ENCODE data around the gene AURKAIP1.

The AURKAIP1 gene

DNA sequence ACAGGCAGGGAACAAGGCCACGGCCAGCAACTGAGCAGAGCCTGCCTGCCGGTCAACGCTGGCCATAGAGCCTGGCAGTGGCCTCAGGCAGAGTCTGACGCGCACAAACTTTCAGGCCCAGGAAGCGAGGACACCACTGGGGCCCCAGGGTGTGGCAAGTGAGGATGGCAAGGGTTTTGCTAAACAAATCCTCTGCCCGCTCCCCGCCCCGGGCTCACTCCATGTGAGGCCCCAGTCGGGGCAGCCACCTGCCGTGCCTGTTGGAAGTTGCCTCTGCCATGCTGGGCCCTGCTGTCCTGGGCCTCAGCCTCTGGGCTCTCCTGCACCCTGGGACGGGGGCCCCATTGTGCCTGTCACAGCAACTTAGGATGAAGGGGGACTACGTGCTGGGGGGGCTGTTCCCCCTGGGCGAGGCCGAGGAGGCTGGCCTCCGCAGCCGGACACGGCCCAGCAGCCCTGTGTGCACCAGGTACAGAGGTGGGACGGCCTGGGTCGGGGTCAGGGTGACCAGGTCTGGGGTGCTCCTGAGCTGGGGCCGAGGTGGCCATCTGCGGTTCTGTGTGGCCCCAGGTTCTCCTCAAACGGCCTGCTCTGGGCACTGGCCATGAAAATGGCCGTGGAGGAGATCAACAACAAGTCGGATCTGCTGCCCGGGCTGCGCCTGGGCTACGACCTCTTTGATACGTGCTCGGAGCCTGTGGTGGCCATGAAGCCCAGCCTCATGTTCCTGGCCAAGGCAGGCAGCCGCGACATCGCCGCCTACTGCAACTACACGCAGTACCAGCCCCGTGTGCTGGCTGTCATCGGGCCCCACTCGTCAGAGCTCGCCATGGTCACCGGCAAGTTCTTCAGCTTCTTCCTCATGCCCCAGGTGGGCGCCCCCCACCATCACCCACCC is 43.7 kb downstream of the AURKAIP1 start, which contains the start of gene TAS1R3:
TSS of gene TAS1R3 (plus strand) at position 213 of the 898 bp plus-strand sequence. CDS start at position 279, 66 bp downstream.
- no peak for DNase-seq

DNA sequence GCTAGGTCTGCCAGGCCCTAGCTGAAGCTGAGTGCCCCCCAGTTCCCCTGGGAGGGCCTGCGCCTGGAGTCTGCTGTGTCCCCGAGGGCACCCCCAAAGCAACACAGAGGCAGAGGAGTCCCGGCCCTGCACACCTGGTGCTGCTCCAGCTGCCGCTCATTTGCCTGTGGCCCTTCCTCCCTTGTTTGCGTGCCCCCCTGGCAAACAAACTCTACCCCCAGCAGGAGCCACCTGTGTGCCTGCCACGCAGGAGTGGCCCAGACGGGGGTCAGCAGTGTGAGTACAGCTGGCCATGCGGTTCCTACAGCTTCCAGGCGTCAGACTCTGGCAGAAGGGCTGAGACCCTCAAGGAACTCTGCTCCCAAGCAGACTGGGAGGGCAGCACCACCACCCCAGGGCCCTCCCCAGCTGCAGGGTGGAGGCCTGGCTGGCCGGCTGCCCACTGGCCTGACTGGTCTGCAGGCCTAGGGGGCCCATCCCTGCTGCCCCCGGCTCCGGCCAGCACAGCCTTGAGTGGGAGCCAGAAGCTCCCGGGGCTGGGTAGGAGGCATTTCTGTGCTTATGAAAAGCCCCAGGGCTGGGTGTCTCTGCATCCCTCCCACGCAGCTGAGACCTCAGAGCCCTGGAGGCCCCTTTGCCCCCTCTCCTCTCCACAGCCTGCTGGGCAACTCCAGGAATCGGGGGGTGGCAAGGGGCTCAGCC is 44.5 kb downstream of the AURKAIP1 start:
- DNase-seq, result no peak

DNA sequence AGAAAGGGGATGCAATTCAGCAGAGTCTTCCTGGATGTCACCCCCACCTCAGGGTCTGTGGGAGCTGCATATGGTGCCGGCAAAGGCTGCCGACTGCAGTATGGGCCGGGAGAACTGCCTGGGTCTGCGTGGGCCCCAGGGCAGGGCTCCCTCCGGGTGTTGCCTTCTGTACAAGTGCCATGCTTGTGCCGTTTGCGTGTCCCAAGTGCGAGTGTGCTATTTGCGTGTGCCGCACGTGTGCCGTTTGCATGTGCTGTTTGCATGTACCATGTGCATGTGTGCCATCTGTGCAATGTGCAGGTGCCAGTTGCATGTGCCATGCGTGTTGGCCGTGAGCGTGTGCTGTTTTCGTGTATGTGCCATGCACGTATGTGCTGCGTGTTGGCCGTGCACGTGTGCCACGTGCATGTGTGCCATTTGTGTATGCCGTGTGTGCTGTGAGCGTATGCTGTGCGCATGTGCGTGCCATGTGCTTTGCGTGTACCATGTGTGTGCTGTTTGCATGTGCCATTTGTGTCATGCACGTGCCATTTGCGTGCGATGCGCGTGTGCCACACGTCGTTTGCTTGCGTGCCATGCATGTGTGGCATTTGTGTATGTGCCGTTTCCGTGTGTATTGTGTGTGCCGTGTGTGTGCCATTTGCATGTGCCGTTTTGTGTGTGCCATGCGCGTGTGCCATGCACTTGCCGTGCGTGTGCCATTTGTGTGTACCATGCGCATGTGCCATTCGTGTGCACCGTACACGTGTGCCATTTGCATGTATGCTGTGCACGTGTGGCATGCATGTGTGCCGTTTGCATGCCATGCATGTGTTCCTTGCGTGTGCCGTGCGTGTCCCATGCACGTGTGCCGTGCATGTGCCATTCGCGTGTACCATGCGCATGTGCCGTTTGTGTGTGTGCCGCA is 45.5 kb downstream of the AURKAIP1 start:
- DNase-seq, result no peak

DNA sequence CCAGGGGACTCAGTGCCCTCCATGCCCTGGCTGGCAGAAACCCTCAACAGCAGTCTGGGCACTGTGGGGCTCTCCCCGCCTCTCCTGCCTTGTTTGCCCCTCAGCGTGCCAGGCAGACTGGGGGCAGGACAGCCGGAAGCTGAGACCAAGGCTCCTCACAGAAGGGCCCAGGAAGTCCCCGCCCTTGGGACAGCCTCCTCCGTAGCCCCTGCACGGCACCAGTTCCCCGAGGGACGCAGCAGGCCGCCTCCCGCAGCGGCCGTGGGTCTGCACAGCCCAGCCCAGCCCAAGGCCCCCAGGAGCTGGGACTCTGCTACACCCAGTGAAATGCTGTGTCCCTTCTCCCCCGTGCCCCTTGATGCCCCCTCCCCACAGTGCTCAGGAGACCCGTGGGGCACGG is 46.8 kb downstream of the AURKAIP1 start:
- DNase-seq, result no peak

DNA sequence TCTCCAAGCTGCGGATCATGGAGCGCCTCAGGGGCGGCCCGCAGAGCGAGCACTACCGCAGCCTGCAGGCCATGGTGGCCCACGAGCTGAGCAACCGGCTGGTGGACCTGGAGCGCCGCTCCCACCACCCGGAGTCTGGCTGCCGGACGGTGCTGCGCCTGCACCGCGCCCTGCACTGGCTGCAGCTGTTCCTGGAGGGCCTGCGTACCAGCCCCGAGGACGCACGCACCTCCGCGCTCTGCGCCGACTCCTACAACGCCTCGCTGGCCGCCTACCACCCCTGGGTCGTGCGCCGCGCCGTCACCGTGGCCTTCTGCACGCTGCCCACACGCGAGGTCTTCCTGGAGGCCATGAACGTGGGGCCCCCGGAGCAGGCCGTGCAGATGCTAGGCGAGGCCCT is 47.7 kb downstream of the AURKAIP1 start:
- no peak for DNase-seq

DNA sequence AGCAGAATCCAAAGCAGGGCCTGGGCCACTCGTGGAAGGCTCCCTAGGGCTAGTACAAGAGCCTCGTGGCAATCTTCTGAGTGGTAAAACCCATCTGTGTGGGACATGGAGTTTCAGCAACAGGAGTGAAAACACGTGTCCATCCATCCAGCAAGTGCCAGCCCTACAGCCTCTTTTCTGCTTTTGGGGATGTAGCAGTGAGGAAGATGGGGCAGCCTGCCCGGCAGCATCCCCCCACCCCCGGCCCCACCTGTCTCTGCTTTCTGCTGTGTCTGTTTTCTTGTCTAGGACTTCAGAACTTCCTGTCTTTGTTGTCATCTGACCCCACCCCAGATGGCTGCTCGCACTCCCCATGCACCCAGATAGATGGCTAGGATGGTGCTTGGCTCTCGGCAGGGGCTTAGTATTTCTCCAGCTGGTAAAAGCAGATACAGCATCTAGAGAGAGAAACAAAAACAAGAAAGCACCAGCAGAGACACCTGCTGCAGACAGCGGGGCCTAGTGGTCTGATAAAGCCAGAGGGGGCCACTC is 48.9 kb downstream of the AURKAIP1 start:
- no peak for DNase-seq

DNA sequence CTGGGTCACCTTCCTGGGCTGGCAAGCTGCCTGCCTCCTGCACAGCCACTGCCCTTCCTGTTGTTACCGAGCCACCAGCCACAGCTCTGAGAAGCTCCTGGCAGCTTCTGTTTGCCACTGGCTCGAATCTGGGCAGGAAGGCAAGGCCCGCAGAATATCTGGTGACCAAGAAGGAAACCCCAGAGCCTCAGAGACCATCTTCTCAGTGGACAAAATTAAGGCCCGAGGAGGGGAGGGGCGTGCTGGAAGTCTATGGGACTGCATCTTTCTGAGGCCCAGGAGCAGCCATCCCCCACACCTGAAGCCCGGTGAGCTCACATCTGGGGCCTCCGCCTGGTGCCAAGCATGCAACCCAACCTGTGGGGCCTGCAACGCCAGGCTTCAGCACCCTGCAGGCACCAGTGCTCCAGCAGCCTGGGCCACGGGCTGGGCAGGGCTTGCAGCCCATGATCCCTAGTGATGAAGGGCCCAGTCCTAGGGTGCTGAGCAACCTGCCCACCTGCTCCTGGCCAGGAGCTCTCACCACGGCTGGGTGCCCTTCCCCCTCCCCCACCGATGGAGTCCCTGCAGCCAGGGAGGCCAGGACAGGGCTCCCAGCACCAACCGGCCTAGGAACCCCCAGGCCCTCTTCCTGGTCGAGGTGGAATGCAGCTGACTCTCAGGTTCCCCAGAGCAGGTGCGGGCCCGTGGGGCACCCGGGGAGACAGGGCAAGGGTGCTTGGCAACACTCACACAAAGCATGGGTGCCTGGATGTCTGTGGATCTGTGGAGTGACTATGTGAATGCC is 49.5 kb downstream of the AURKAIP1 start:
- DNase-seq, result no peak

DNA sequence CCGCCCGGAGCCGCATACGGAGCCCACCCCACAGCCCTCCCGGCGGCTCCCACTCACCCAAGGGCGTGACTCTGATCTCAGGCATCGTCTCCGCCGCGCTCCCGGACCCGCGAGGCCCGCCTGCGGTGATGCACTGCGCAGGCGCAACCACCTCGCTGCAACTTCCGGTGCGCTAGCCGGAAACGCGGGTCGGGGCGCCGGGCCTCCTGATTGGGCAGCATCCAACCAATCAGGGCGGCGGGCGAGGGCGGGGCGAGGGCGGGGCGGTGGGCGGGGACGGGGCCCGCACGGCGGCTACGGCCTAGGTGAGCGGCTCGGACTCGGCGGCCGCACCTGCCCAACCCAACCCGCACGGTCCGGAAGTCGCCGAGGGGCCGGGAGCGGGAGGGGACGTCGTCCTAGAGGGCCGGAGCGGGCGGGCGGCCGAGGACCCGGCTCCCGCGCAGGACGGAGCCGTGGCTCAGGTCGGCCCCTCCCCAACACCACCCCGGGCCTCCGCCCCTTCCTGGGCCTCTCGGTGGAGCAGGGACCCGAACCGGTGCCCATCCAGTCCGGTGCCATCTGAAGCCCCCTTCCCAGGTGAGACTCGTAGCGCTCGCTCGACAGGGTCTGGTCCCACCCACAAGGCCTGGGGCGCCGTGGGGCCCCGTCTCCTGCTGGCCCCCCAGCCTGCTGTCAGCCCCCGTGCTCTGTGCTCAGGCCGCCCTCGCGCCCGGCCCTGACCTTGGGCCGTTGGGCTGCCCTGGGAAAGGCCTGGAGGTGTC is 50.3 kb downstream of the AURKAIP1 start, which contains the start of the genes CPTP and INTS11:
TSS of gene CPTP (plus strand) at position 279 of the 764 bp plus-strand sequence. CDS start 2,109 bp downstream, outside the sequence.
TSS of gene INTS11 (minus strand) at position 137 of the 764 bp plus-strand sequence. CDS start at position 85, 52 bp downstream.
- peak; percentile 95 to 98 for DNase-seq

DNA sequence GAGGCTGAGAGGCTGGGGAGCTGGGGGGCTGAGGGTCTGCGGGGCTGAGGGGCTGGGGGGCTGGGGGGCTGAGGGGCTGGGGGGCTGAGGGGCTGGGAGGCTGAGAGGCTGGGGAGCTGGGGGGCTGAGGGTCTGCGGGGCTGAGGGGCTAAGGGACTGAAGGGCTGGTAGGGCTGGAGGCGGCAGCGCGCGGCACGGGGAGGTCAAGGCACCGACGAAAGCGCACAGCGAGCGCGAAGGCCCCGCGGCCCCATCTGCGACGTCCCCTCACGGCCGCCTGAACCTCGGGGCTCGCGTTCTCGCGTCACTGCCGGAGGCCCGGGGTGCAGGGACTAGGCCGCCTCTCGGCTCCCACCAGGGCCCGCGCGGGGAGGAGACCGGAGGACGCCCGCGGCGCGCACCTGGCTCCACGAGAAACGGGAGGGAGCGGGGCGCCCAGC is 50.9 kb downstream of the AURKAIP1 start:
- no peak for DNase-seq
